ENCODE data around the gene METTL3.

DNA sequence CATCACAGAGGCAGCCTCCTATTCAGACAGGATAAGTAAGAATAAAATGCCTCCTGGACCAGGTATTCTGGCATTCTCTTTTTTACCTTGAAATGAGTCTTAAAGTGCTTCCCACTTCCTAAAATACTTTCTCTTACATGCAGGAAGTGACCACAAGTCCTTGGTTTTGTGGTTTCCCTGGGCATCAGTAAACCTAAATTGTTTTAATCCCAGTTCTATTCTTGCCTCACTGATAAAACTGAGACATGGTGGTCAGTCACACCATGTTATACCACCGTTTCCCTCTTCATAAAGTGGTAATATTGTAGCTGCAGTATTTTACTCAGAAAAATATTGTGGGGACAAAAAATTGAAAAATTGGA is 16.2 kb upstream of the METTL3 start:
- TF ChIP-seq EP300 (IDR thresholded peaks at IDR 0.05) = no peak
- TF ChIP-seq POLR2AphosphoS5 (IDR thresholded peaks at IDR 0.05) = no peak
- no peak for TF ChIP-seq CTCF (IDR thresholded peaks at IDR 0.05)
